OCI-LY3 (cell line): Measurements from ENCODE around the gene MLXIP.

Source experiments
- H2AFZ ChIP-seq: fragments of 200-600, 300-600 bp; shearing (Covaris generic); 2 replicates; pipeline ENCODE4 v1.6.0; 2014; ENCODE audit warnings: antibody characterized with exemption, low read depth, low read length
- H3K27ac ChIP-seq: fragments of 200-600, 300-600 bp; sonication (generic); 2 replicates; pipeline ENCODE4 v1.5.1; 2014; ENCODE audit warnings: mild to moderate bottlenecking, low read length, moderate library complexity, mixed read lengths
- H3K27me3 ChIP-seq: fragments of 200-600, 300-600 bp; sonication (generic); 2 replicates; pipeline ENCODE4 v1.6.1; 2014; ENCODE audit warnings: low read depth, low read length, mixed read lengths
- H3K36me3 ChIP-seq: fragments of 200-600, 300-600 bp; sonication (generic); replicated peaks from 2 replicates; pipeline ENCODE3; 2014; ENCODE audit warnings: low read depth, low read length, mixed read lengths
- H3K4me1 ChIP-seq: fragments of 300-600, 200-600 bp; sonication (generic); 2 replicates; pipeline ENCODE4 v1.6.1; 2014; ENCODE audit warnings: low read length, mixed read lengths
- H3K4me2 ChIP-seq: fragments of 200-600, 300-600 bp; sonication (generic); 2 replicates; pipeline ENCODE4 v1.6.1; 2014; ENCODE audit warnings: low read length, mixed read lengths
- H3K4me3 ChIP-seq: fragments of 300-600, 200-600 bp; sonication (generic); 2 replicates; pipeline ENCODE4 v1.5.1; 2014; ENCODE audit warnings: antibody characterized with exemption, mild to moderate bottlenecking, low read length, moderate library complexity
- H3K79me2 ChIP-seq: fragments of 300-600, 200-600 bp; shearing (Covaris generic); 2 replicates; pipeline ENCODE4 v1.6.1; 2014; ENCODE audit warnings: mild to moderate bottlenecking, low read length, mixed read lengths
- H3K9ac ChIP-seq: fragments of 300-600, 200-600 bp; shearing (Covaris generic); 2 replicates; pipeline ENCODE4 v1.6.0; 2014; ENCODE audit warnings: mild to moderate bottlenecking, low read length, moderate library complexity
- H3K9me3 ChIP-seq: fragments of 200-600, 300-600 bp; shearing (Covaris generic); 2 replicates; pipeline ENCODE4 v1.6.1; 2014; ENCODE audit warnings: low read length, mixed read lengths; ENCODE audit not compliant: insufficient read depth
- H4K20me1 ChIP-seq: fragments of 200-600, 300-600 bp; sonication (generic); 2 replicates; pipeline ENCODE4 v1.6.1; 2016; ENCODE audit warnings: low read length, mixed read lengths; ENCODE audit not compliant: insufficient read depth
- CTCF ChIP-seq: fragments of 200-600, 300-600 bp; sonication (generic); IDR thresholded peaks from 2 replicates; pipeline ENCODE4 v1.5.1; 2014; ENCODE audit warnings: antibody characterized with exemption, low read length, low read depth
- EZH2phosphoT487 ChIP-seq: fragments of 200-600 bp; shearing (Covaris generic); IDR thresholded peaks from 2 replicates; pipeline ENCODE4 v1.6.1; 2018; ENCODE audit warnings: antibody characterized with exemption, mixed run types, low read depth

Gene MLXIP

GRCh38 chr12:122094735-122095631, 16.4 kb downstream of the MLXIP start:
- Histone ChIP-seq H3K9ac (no peak overlapping the region), H3K79me2 (peaks cover 78% of the 10 kb centered on the region), H3K27me3 (no peaks in the 10 kb centered on the region), H4K20me1 (peaks cover 33% of the 10 kb centered on the region), H3K4me2 (no peak overlapping the region), H3K9me3 (no peaks in the 10 kb centered on the region; the same call in 1 of the 2 replicates), H3K4me3 (no peak overlapping the region), H3K4me1 (no peaks in the 10 kb centered on the region), H2AFZ (no peak overlapping the region), H3K36me3 (peaks cover 17% of the 10 kb centered on the region), H3K27ac (no peak overlapping the region)
- TF ChIP-seq CTCF (no peak), EZH2phosphoT487 (no peak)

- Histone ChIP-seq H3K4me2 (no peak overlapping the region), H3K27ac (no peak overlapping the region), H3K36me3 (peaks cover 13% of the 10 kb centered on the region), H3K9me3 (no peaks in the 10 kb centered on the region; the same call in 1 of the 2 replicates), H3K4me3 (no peak overlapping the region), H3K27me3 (no peaks in the 10 kb centered on the region), H3K4me1 (no peaks in the 10 kb centered on the region), H3K9ac (no peak overlapping the region), H3K79me2 (peaks cover 76% of the 10 kb centered on the region), H4K20me1 (peaks cover 39% of the 10 kb centered on the region), H2AFZ (no peak overlapping the region)
- TF ChIP-seq EZH2phosphoT487 (no peak), CTCF (no peak)
These were observed 17.5 kb downstream of the MLXIP start for GRCh38 chr12:122096014-122096413.

GRCh38 chr12:122096591-122097149, 18.1 kb downstream of the MLXIP start:
- TF ChIP-seq CTCF (no peak), EZH2phosphoT487 (no peak)
- Histone ChIP-seq H4K20me1 (peaks cover 39% of the 10 kb centered on the region), H2AFZ (no peak overlapping the region)

GRCh38 chr12:122097584-122097926, 19.0 kb downstream of the MLXIP start:
- TF ChIP-seq EZH2phosphoT487 (no peak), CTCF (no peak)
- H3K79me2 ChIP-seq, result peaks cover 68% of the 10 kb centered on the region
- no peak overlapping the region for H3K4me3 ChIP-seq
- H3K9me3 ChIP-seq, result no peaks in the 10 kb centered on the region; the same call in 1 of the 2 replicates
- H3K4me2 ChIP-seq, result no peak overlapping the region
- peaks cover 11% of the 10 kb centered on the region for H3K36me3 ChIP-seq
- no peak overlapping the region for H3K27ac ChIP-seq
- H3K4me1 ChIP-seq, result no peaks in the 10 kb centered on the region
- H2AFZ ChIP-seq, result no peak overlapping the region
- peaks cover 41% of the 10 kb centered on the region for H4K20me1 ChIP-seq
- H3K9ac ChIP-seq, result no peak overlapping the region
- no peaks in the 10 kb centered on the region for H3K27me3 ChIP-seq

More at GRCh38 chr12:122096591-122097149, 18.1 kb downstream of the MLXIP start:
- H3K4me2 ChIP-seq, result no peak overlapping the region
- no peak overlapping the region for H3K9ac ChIP-seq
- H3K79me2 ChIP-seq, result peaks cover 71% of the 10 kb centered on the region
- H3K9me3 ChIP-seq, result no peaks in the 10 kb centered on the region; the same call in 1 of the 2 replicates
- no peak overlapping the region for H3K4me3 ChIP-seq
- H3K27me3 ChIP-seq, result no peaks in the 10 kb centered on the region
- no peaks in the 10 kb centered on the region for H3K4me1 ChIP-seq
- peaks cover 11% of the 10 kb centered on the region for H3K36me3 ChIP-seq
- no peak overlapping the region for H3K27ac ChIP-seq
